Measurements from ENCODE around the gene NR5A1.

- TF ChIP-seq CTCF (IDR thresholded peaks at IDR 0.05) (no peak), EZH2 (IDR thresholded peaks at IDR 0.05) (no peak)
Measured at GRCh38 chr9:124495126-124496074, 11.8 kb downstream of the NR5A1 start.
